ENCODE data around the gene PDE11A. TPM values are rescaled to one million over a fixed set of nuclear protein-coding genes. Genes with fewer than 3 reads are reported as not detected.

Gene PDE11A
- polyA plus RNA-seq, 2 of the 4 experiments (the other 2 are of a cell fraction) = 3.6 to 5.6 TPM

- WGBS (ENCODE audit: missing lambda C conversion rate) = 47% methylated on average over 4 of the region's 4 CpGs
Measured at GRCh38 chr2:177665328-177665727, 407.2 kb downstream of the PDE11A start.

GRCh38 chr2:177662895-177663294 is 409.7 kb downstream of the PDE11A start:
- POLR2A ChIA-PET = no interaction called here
- ATAC-seq (no peak), DNase-seq (ENCODE audit: low read depth in 1 of 2, low spot score in 1 of 2) (no peak), FAIRE-seq (no peak)
- TF ChIP-seq HEYL (CRISPR knock-in tag; IDR thresholded peaks at IDR 0.05) (no peak), HMGXB4 (CRISPR knock-in tag; IDR thresholded peaks at IDR 0.05; ENCODE audit: borderline replicate concordance) (no peak), BHLHE40 (IDR thresholded peaks at IDR 0.05; ENCODE audit: low read depth, low read length) (no peak), JUNB (IDR thresholded peaks at IDR 0.05) (no peak), RFX5 (IDR thresholded peaks at IDR 0.05) (no peak), EHMT2 (IDR thresholded peaks at IDR 0.05; ENCODE audit: low read depth) (no peak), FOSB (CRISPR knock-in tag; IDR thresholded peaks at IDR 0.05) (no peak), ZFP36 (IDR thresholded peaks at IDR 0.05; ENCODE audit: borderline replicate concordance, partially characterized antibody) (no peak), JUN (IDR thresholded peaks at IDR 0.05) (no peak), TP53 (CRISPR knock-in tag; IDR thresholded peaks at IDR 0.05) (no peak), RAD21 (conservative IDR thresholded peaks at IDR 0.05 in 1 of 2, IDR thresholded peaks at IDR 0.05 in 1 of 2) (no peak), GATA3 (IDR thresholded peaks at IDR 0.05; ENCODE audit: borderline replicate concordance) (no peak), FOSL2 (IDR thresholded peaks at IDR 0.05) (no peak), FOSL2 (CRISPR knock-in tag; IDR thresholded peaks at IDR 0.05) (no peak), HDAC2 (IDR thresholded peaks at IDR 0.05) (no peak), REST (IDR thresholded peaks at IDR 0.05) (no peak)
- CTCF ChIA-PET = interaction anchor here (1.3 kb wide), 1 partner anchor 31 kb away, joined by 5 read pairs; no protein-coding TSS in a partner anchor
- no peak overlapping the region for H3K27ac ChIP-seq
- no peak overlapping the region for H3K4me3 ChIP-seq
- 58% methylated on average over 4 of the region's 4 CpGs for WGBS (ENCODE audit: missing lambda C conversion rate)
- H3K9me3 ChIP-seq = no peaks in the 10 kb centered on the region
- no peaks in the 10 kb centered on the region for H3K4me1 ChIP-seq
- H3K4me2 ChIP-seq = no peak overlapping the region

More at GRCh38 chr2:177665328-177665727, 407.2 kb downstream of the PDE11A start:
- Histone ChIP-seq H3K9me3 (no peaks in the 10 kb centered on the region), H3K4me2 (no peak overlapping the region), H3K4me1 (no peaks in the 10 kb centered on the region), H3K4me3 (no peak overlapping the region), H3K27ac (no peak overlapping the region)
- ChIA-PET CTCF (interaction anchor here (1.3 kb wide), 1 partner anchor 10 kb away, joined by 3 read pairs; no protein-coding TSS in a partner anchor), POLR2A (no interaction called here)
- no peak for ATAC-seq
- no peak for TF ChIP-seq E2F6 (IDR thresholded peaks at IDR 0.05; ENCODE audit: borderline replicate concordance, low read depth)
- TF ChIP-seq MAFK (IDR thresholded peaks at IDR 0.05; ENCODE audit: partially characterized antibody) = no peak
- no peak for TF ChIP-seq POLR2AphosphoS2 (conservative IDR thresholded peaks at IDR 0.05; ENCODE audit: low read length)
- no peak for TF ChIP-seq PBX3 (IDR thresholded peaks at IDR 0.05)
- TF ChIP-seq JUN (IDR thresholded peaks at IDR 0.05) = no peak
- TF ChIP-seq RCOR1 (IDR thresholded peaks at IDR 0.05; ENCODE audit: low read depth, low read length) = no peak
- DNase-seq (ENCODE audit: low read depth in 1 of 2, low spot score in 1 of 2) = no peak
- FAIRE-seq = no peak

Measured in A549 (cell line).